Activated CD8-positive, alpha-beta memory T cell treated with anti-CD3 and anti-CD28 coated beads, Interleukin-2, amount 50 U/mL, for 1 hour (primary cell): ENCODE measurements around the gene MRPL55.

ENCODE experiments used
- DNase-seq: peaks from one replicate; pipeline ENCODE4 v3.0.0-alpha.2; 2020; ENCODE audit errors: extremely low read depth

Gene MRPL55

DNA sequence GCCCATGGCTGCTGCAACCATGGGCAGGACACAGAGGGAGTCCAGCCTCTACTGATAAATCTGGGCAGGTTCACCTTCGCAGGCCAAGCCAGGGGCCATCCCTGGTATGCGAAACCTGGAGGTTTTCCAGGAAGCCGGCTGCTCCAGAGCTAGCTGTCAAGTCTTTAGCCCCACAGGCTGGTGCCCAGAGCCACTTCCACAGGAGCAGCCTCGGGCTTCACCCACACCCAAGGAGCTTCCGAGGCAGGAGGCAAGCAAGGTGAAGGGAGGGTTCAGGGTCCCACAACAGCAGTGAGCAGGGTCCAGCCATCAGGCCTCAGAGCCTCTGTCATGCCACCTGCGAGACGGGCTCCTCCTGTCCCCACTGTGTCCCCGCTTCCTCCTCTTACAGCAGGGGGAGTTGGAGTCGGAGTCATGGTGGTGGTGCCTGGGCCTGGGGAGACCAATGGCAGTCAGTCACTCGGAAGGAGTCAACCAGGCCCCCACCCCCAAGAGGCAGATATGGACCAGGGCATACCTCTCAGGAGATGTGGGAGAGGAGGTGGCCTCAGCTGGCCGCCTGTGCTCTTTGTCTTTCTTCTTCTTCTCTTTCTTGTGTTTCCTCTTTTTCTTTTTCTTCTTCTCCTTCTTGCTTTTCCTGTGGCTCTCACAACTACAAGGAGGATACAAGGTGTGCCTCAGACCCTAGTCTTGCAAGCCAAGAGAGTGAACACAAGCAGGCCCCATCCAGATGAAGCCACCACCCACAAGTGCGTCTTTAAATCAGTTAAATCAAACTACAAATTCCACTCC lies 8.1 kb downstream of the MRPL55 start:
- no peak for DNase-seq

DNA sequence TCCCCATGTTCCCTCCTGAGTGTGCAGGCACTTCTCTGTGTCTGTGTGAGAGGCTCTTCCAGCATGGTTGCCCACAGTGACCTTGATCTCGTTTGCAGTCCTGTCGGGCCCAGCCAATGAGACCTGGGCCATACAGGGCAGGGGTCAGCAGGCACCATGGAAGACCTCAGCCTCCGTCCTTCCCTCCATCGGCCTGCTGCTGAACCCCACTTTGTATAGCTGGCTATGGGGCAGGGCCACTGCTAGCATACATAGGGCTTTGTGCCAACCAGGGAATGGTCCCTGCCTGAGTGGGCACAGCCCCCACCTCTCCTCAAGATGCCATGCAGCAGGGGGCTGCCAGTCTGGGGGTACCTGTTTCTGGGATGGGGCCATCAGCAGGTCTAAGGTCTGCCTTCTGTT lies 9.8 kb downstream of the MRPL55 start:
- DNase-seq, result no peak

DNA sequence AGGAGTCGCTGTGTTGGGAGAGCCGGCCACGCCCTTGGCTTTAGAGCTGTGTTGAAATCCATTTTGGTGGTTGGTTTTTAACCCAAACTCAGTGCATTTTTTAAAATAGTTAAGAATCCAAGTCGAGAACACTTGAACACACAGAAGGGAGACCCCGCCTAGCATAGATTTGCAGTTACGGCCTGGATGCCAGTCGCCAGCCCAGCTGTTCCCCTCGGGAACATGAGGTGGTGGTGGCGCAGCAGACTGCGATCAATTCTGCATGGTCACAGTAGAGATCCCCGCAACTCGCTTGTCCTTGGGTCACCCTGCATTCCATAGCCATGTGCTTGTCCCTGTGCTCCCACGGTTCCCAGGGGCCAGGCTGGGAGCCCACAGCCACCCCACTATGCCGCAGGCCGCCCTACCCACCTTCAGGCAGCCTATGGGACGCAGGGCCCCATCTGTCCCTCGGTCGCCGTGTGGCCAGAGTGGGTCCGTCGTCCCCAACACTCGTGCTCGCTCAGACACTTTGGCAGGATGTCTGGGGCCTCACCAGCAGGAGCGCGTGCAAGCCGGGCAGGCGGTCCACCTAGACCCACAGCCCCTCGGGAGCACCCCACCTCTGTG lies 10.7 kb downstream of the MRPL55 start:
- no peak for DNase-seq

DNA sequence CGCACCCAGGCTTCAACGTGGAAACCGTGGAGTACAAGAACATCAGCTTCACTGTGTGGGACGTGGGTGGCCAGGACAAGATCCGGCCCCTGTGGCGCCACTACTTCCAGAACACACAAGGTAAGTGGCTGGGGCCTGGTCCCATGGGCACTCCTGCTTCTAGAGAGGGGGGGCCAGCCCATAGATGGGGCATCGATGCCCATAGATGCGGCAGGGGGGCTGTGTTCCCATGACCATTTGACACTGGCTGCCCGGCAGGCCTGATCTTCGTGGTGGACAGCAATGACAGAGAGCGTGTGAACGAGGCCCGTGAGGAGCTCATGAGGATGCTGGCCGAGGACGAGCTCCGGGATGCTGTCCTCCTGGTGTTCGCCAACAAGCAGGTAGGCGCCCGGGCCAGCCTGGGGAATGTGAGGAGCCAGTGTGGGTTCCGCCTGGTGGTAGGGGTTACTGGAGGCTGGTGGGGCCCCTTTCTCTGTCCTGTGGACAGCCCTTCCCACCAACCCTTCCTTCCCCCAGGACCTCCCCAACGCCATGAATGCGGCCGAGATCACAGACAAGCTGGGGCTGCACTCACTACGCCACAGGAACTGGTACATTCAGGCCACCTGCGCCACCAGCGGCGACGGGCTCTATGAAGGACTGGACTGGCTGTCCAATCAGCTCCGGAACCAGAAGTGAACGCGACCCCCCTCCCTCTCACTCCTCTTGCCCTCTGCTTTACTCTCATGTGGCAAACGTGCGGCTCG lies 11.6 kb downstream of the MRPL55 start:
- DNase-seq, result no peak

DNA sequence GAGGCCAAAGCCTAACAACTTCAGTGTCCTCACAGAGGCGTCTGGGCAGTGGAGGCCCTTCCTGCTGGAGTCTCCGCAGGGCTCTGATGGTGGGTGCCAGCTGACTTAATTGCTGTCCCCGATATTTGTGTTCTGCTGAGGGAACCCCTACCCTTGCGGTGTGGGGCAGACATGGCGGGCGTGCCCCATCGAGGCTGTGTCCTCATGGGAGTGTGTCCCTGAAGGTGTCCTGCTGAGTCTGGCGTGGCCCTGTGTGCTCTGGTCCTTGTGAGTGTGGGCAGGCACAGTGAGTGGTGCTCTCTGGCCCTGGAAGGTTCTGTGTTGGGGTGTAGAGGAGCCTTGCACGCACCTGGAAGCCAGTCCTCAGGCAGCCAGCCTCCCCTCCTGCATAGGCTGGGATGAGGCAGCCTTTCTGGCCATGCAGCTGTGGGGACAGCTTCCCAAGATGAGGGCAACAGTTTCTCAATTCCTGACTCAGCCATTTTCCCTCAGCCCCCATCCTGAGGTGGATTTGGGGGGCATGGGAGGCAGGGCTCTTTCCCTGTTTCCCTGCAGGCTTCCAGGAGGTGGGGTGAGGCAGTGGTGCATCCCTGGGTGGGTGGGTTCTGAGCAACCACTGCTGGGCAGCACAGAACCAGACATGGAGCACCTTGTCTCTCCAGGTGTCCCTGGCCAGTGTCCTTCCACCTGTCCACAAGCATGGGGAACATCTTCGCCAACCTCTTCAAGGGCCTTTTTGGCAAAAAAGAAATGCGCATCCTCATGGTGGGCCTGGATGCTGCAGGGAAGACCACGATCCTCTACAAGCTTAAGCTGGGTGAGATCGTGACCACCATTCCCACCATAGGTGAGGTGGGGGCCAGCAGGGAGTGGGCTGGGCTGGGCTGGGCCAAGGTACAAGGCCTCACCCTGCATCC lies 12.4 kb downstream of the MRPL55 start:
- no peak for DNase-seq

DNA sequence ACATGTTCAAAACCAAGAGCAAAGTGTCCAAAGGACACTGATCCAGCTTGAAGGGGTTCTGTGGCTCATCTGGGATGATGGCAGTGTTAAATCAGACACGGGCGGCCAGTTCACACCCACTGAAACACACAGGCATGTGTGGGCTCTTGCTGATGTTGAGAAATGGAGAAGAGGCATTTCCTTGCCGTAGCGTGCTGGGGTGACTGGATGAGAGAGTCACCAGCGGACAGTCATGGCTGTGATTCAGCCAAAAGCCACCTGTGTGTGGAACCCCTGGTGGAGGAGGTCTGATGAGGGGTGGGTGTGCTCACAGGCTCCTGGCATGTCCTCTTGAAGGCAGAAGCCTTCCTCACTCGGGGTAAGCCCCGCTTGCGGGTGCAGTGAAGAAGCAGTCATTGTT lies 13.2 kb downstream of the MRPL55 start:
- no peak for DNase-seq

DNA sequence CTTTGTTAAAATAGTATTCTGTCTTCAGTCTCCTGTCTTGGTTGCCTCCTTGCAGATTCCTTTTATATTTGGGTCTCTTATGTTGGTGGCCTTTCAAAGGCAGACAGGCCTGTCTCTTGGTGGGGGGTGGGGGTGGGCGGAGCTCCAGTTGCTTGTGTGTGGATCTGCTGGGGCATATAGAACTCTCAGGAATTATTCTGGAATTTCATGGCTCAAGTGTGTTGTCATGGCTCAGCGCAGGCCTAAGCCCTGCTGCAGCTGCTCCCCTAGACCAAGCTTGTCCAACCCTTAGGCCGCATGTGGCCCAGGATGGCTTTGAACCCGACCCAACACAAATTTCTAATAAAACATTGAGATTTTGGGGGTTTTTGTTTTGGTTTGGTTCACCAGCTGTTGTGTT lies 13.9 kb downstream of the MRPL55 start:
- DNase-seq, result no peak

DNA sequence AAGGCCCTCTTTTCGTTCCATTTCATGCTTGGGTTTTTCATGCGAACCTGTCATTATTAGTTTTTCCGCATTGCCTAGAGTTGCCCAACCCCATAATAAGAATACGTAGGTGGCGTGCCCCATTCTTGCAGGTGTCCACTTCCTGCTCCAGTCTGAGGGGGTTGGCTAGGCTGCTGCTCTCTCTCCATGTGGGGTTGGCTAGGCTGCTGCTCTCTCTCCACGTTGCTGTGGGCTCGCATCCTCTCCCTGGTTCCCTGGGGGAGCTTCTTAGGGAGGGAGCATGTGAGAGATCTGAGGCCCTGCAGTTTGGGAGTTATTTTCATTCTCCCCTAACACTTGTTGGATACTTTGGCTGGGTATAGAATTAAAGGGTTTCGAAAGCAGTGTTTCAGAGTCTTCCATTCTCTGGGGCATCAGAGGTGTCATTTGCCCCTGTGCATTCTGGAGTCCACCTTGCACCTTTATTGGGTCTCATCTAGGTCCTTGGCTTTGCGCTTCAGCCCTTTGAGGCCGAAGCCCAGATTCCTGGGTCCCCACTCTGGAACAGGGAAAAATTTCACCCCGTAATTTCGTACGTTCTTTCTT lies 14.6 kb downstream of the MRPL55 start:
- no peak for DNase-seq

DNA sequence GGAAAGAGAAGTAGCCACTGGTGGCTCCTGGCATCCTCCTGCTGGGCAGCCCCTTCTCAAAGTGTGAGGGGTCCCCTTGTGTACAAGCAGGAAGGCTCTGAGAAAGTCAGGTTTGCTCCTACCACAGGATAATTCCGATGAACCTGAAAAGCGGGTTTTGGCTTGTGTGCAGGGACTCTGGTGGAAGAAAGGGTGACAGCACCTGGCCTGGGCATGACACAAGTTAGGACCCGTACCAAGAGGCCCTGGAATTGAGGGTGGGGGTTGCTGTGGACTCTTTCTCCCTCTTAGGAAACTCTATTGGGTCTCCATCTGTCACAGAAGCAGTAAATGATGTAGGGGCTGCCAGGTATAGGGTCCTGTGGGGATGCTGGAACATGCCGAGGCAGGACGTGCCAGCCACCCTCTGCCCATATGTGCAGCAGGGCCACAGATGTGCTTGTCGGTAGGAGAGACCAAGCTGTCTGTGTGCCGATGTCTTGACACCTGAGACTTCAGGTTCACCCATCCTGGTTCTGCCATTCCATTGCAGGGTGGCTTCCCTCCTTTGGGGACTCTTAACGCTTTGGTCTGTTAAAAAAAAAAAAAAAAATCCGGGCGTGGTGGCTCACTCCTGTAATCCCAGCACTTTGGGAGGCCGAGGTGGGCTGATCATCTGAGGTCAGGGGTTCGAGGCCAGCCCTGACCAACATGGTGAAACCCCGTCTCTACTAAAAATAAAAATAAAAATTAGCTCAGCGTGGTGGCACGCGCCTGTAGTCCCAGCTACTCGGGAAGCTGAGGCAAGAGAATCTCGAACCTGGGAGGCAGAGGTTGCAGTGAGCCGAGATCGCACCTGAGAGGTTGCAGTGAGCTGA lies 15.8 kb downstream of the MRPL55 start:
- DNase-seq, result no peak

DNA sequence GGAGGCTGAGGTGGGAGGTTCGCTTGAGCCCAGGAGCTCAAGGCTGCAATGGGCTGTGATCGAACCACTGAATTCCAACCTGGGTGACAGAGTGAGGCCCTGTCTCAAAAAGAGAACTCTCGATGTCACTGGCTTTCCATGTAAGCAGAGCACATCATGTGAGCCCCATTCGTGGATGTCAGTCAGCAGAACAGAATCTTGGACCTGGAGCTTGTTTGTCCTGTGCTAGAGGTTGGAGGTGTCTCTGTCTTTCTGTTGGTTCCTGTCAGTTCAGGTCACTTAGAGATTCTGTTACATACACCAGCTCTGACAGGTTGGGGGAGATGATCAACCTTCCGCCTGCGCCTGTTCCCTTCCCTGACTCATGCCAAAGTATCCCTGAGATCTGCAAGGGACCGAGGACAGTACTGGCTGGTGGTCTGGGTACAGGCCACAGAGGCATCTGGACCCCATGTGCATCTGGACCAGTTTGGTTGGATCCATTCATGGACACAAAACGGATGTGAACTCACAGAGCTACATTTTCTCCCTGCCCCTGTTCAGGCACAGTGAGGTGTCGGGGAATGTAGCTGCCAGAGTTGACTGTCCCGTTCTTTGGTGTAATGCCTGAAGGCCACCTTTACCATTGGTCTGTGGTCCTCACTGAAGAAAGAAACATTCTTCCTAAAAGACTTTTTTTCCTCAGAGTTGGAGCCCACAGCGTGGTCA lies 16.6 kb downstream of the MRPL55 start:
- no peak for DNase-seq

DNA sequence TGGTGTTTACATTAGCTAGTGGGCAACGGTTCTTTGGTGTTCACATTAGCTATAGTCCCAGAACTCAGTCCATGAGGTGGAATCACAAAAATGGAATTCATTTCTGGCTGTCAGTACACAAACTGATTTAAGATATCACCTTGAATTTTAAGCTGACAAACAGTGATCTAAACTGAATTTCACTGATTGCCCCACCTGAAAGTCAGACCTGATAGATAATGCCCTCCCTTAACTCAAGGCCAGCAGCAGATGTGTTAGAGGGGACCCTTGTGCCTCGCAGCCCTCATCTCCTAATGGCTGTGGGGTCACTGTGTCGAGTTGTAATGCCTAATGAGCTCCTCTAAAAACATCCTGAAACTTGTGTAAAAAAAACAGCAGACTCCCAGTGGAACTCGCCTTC lies 18.0 kb downstream of the MRPL55 start:
- no peak for DNase-seq

DNA sequence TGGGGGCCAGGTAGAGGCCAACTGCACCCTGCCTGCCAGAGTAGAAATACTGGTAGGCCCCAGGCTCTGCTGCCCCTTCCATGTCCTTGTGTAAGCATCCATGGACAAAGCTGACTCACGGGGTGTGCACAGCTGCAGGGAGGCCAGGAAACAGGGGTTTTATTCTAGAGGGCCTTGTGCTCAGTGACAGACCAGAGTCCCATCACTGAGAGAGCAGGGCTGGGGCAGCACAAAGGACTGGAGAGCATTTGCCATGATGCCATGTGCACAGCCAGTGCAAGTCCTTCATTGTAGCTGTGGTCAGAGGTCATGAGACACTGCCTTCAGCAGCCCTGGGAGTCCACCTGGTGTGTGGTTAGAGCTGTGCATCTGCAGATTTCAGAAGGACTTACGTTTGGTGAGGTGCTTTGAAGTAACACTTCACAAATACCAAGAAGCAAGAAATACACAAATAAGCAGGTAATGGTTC lies 18.5 kb downstream of the MRPL55 start:
- no peak for DNase-seq

DNA sequence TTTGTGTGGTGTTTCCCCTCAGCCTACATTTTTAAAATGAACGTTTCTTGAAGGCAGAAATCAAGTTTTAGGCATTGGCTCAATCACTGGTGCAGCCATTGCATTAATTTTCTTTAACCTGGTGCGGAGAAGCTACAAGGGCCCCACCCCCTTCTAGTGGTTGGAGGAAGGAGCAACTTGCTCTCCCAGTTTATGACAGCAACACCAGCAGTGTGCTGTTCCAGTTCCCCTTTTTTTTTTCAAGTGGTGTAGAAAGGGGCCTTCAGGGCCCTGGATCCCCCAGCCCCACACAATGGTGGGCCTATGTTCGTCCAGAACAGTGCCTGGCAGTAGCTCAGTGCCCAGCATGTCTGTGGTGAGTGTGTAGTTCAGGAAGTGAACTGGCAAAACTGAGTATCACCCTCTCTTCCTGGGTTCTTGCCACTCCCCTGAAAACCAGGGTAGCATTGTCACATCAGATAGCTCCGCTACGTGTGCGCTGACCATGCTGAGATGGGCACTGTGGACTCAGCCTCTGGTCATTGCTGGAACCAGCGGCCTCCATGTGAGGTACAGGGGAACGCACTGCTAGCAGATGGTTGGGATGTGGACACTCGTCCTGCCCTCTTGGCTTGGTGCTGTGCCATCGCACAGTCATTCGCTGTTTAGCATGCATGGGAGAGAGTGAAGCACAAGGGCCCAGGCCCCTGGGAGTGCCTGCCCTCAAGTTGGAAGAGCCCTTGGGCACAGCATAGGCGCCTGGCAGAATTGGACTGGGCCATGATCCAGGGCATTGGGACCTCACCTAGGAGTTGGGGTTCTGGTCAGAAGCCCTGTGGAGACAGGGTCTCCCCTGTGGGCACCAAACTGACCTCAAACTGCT lies 19.3 kb downstream of the MRPL55 start:
- DNase-seq, result no peak

DNA sequence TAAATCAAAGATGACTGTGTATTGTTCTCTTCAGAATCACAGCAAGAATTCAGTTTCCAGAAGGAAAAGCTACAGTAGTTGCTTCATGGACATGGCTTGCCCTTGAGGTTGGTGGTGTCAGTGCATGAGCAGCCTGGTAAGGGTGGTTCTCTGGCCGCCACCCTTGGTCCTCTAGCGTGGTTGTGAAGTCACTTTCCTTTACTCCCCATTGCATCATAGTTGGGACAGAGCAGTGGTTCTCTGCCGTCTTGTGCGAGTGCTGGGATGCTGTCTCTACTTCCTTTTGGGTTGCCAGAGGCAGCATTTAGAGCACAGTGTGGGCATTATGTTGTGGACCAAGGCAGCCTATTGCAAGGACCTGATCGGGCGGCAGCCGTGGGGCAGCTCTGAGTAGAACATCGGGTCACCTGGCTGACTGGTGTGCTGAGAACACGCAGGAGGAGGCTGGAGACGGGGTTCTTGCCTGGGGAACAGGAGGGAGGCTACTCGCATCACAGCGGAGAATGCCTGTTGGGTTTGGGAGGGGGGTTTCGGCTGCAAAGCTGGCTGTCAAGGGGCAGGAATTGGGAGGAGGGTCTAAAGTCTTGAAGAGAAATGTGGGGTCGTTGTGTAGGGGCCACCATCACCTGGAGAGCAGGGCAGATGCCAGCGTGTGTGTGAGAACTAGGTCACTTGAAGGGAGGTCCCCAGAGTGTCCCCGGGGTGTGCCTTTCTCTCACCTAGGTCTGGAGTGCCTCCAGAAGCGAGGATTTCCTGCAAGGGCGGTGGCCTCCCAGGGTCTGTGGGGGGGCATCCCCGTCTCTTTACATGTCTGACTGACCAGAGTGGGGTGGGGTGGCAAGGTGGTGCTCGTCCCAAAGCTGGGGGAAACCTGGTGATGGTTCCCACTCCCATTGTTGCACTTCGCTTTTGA lies 20.3 kb downstream of the MRPL55 start:
- DNase-seq, result no peak

DNA sequence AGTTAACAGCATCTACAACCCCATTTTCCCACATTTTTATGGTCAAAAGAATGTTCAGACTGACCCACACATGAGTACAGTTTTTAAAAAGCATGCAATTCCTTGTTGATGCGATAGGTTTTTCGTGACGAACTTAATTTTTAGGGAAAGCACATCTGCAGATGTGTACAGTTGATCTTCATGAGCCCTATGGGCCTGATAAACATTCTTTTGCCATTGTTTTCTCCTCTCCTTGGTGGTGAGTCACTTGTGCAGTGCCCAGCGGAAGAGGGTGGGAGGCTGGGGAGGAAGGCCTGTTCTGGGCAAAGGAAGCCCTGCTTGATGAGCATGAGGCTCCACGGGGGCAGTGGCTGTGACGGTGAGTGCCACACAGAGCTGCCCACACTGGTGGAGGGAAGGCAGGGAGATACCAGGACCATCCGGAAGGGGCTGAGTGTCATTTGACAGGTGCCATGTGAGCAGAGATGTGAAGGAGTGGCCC lies 21.3 kb downstream of the MRPL55 start:
- DNase-seq, result no peak

DNA sequence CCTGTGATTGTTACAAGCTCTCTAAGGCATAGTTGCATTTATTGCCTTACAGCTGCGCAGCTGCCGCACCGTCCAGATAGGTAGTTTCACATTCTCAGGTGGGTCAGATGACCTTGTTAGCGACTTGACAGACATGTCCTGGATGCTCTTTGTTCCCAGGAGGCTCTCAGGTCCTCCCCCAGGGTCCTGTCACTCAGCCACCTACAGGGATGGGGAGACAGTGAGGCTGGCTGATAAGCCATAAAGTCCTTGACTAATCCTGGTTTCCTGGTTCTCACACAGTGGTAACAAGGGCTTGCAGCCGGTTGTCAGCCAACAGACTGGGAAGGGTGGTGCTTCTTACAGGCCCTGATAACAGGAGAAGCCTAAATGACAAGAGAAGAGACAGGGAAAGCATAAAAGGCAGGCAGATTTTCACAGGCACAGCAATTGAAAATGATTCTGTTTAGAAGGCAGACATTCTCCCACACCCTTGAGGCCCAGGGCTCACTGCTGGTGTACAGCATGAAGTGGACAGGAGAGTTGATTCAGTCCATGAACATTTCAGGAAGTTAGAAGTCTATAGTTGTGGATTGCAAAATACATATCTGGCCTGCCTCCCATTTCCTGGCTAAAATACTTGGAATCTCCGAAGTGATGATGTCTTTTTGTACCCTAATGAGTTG lies 23.7 kb downstream of the MRPL55 start:
- no peak for DNase-seq

DNA sequence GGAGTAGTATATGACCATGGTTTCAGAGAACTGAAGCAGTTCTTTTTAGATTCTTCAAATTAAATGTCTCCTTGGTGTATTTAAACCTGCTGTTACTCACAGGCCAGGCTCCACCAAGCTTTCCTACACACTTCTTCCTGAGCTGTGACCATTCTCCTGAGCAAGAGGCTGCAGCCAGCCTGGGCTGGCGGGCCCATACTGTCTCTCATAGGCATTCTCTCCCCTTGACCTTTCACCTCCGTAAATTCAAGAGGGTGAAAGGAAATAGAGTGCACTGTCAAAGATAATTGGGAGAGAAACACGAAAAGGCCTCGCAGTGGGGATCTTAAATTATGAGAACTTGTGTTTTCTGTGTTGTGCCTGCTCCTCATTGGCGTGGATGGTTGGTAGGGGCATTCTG lies 24.3 kb downstream of the MRPL55 start:
- DNase-seq, result no peak
